Transverse colon (tissue), 4 donors: Measurements from ENCODE around the gene PPDPF.

Source experiments
- CTCF ChIP-seq, 5 experiments: fragments of 200-600 bp in 3 of 5; fragments of 450-650 bp in 2 of 5; sonication (generic) in 3 of 5; IDR thresholded peaks; 1 replicate in 2 of 5; 2 replicates in 3 of 5; pipeline ENCODE4 v1.5.1; 2016 to 2017; ENCODE audit warnings: antibody characterized with exemption in 5 of 5, inconsistent platforms in 3 of 5, mild to moderate bottlenecking in 2 of 5, moderate library complexity in 1 of 5
- POLR2A ChIP-seq: fragments of 450-650 bp; IDR thresholded peaks from one replicate; pipeline ENCODE4 v1.6.1; 2016; ENCODE audit warnings: antibody characterized with exemption, mild to moderate bottlenecking, moderate library complexity
- POLR2AphosphoS5 ChIP-seq, 3 donors: sonication (generic); formaldehyde crosslinking; IDR thresholded peaks; one replicate each; pipeline ENCODE4 v1.6.1; 2016; ENCODE audit warnings: antibody characterized with exemption in 3 of 3

- no peak for TF ChIP-seq CTCF (IDR thresholded peaks at IDR 0.05)
- TF ChIP-seq POLR2AphosphoS5 (IDR thresholded peaks at IDR 0.05), result no peak
- no peak for TF ChIP-seq POLR2A
Observed at GRCh38 chr20:63555661-63556381, 35.3 kb downstream of the PPDPF start.
